Activated CD4-positive, alpha-beta T cell treated with anti-CD3 and anti-CD28 coated beads, Interleukin-2, amount 10 ng/mL, durations not matched to agents 24 days and 14 days (primary cell): ENCODE results near the gene RNU5D-1. TPM values are rescaled to one million over a fixed set of nuclear protein-coding genes. Genes with fewer than 3 reads are reported as not detected.
"Not testable (repeated sequence)": the region's sequence is repeated elsewhere in the genome, so short reads cannot be mapped to it uniquely, and the experiment has no call there.

Experiments
- DNase-seq: peaks from one replicate; pipeline ENCODE4 v3.0.0; 2022
- H3K27ac Mint-ChIP-seq: one replicate; pipeline ENCODE4 v1.8.0; 2022; ENCODE audit warnings: mild to moderate bottlenecking, mixed read lengths
- H3K27me3 Mint-ChIP-seq: one replicate; pipeline ENCODE4 v1.8.0; 2022; ENCODE audit warnings: mixed read lengths
- H3K36me3 Mint-ChIP-seq: one replicate; pipeline ENCODE4 v1.8.0; 2022; ENCODE audit warnings: low read depth, mild to moderate bottlenecking, mixed read lengths
- H3K4me1 Mint-ChIP-seq: one replicate; pipeline ENCODE4 v1.8.0; 2021; ENCODE audit warnings: mixed read lengths
- H3K4me3 Mint-ChIP-seq: one replicate; pipeline ENCODE4 v1.8.0; 2022; ENCODE audit warnings: mild to moderate bottlenecking, moderate library complexity, mixed read lengths
- H3K9me3 Mint-ChIP-seq: one replicate; pipeline ENCODE4 v1.8.0; 2021; ENCODE audit warnings: mixed read lengths
- intact Hi-C: fragments of 100-400 bp; cut with micrococcal nuclease; formaldehyde crosslinking; loops from one replicate; pipeline ENCODE4 v1.15.1; 2023
- total RNA-seq: library from RNA; stranded (reverse); gene quantifications from 2 replicates; pipeline ENCODE4 v1.2.3, GENCODE V29; 2022

Gene RNU5D-1
- total RNA-seq, 1 donor from 2014 or later = not detected

- Mint-ChIP-seq H3K4me3 (no peak overlapping the region), H3K27ac (no peak overlapping the region), H3K36me3 (peaks cover 42% of the 10 kb centered on the region), H3K9me3 (no peaks in the 10 kb centered on the region), H3K27me3 (no peaks in the 10 kb centered on the region), H3K4me1 (peaks cover 27% of the 10 kb centered on the region)
- no peak for DNase-seq
- intact Hi-C loops = no loop called here
Observed at GRCh38 chr1:44747878-44748277, 16.9 kb upstream of the RNU5D-1 start.

DNA sequence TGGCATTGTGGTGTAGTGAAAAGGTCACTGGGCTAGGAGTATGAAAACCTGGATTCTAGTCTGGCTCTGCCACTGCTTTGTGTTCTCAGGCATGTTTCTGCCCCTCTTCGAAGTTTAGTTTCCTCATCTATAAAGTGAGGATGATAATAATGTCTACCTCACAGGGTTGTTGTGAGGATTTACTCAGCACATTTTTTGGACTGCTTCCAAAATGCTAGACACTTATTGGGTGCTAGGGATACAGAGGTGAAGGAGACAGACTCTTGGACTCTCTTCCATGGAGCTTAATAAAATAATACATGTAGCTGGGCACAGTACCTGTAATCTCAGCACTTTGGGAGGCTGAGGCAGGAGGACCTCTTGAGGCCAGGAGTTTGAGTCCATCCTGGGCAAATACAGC lies 12.2 kb upstream of the RNU5D-1 start:
- Mint-ChIP-seq H3K9me3 (no peaks in the 10 kb centered on the region), H3K4me1 (peaks cover 45% of the 10 kb centered on the region), H3K36me3 (peaks cover 41% of the 10 kb centered on the region), H3K27ac (peak overlapping the region; percentile 92), H3K4me3 (peak overlapping the region; percentile 67), H3K27me3 (no peaks in the 10 kb centered on the region)
- DNase-seq = no peak
- intact Hi-C loops = no loop called here

DNA sequence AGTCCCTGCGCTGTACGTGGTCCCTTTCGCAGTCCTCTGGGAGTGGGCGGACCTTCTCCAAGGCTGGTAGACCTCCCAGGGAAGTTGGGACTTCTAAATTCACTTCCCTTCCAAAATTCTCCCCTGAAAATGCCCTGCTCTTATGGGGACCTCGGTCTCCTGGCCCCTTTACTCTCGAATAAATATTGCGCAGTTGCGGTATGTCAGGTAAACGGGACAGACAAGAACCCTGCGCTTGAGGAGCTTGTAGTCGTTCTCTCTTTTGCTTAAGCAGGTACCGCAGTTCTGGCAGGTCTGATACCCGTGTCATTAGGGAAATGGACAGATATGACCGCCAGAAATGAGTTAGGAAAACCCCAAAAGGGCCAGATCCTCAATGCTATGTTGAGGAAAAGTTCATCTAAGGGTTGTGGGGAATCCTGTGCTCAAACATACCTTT lies 9.2 kb upstream of the RNU5D-1 start:
- peaks cover 27% of the 10 kb centered on the region for H3K36me3 Mint-ChIP-seq
- no peaks in the 10 kb centered on the region for H3K27me3 Mint-ChIP-seq
- H3K4me1 Mint-ChIP-seq = peaks cover 41% of the 10 kb centered on the region
- peak overlapping the region; percentile 96 for H3K4me3 Mint-ChIP-seq
- peak overlapping the region; percentile 97 for H3K27ac Mint-ChIP-seq
- no peaks in the 10 kb centered on the region for H3K9me3 Mint-ChIP-seq
- no peak for DNase-seq
- intact Hi-C loops = no loop called here

DNA sequence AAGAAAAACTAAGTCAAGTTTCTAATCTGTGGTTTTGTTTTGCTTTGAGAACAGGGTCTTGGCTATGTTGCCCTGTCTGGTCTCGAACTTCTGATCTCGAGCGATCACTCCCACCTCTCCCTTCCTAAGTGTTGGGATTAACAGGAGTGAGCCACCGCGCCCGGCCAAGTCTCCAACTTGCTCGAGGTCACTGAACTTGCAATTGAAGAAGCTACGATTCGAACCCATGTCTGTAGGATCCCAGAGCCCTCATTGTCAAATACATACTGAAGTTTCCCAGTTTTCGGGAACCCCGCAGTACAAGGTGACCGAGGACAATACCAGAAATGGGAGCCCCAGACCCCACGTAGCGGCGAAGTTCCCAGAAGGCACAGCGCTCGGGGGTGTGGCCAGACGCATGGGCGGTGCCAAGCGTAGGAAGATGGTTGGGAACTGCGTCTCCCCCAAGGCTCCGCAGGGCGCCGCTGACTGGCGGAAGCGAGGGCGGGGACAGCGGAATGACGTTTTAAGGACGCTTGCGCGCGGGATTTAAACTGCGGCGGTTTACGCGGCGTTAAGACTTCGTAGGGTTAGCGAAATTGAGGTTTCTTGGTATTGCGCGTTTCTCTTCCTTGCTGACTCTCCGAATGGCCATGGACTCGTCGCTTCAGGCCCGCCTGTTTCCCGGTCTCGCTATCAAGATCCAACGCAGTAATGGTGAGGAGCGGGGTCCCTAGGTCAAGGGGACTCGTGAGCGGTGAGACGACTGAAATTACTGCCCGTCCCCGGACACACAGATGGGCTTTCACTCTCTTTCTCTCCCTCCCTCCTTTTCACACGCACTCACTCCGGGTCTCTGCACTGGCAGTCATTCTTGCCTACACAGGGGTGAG lies 8.6 kb upstream of the RNU5D-1 start, which contains the start of gene KIF2C:
KIF2C (plus strand) TSS at position 531 of the 872 bp plus-strand sequence; CDS start at position 627, 96 bp downstream.
- H3K27me3 Mint-ChIP-seq = no peaks in the 10 kb centered on the region
- peak within 1 kb of the TSS; percentile 97 for H3K27ac Mint-ChIP-seq
- peak; percentile 99 for DNase-seq
- peaks cover 24% of the 10 kb centered on the region for H3K36me3 Mint-ChIP-seq
- H3K4me1 Mint-ChIP-seq = peaks cover 38% of the 10 kb centered on the region
- intact Hi-C loops = loop anchor here (1.0 kb wide), 3 partner anchors 8 to 65 kb away; partner anchors contain the start of genes ARMH1, RNU5D-1, RPS8 and TMEM53
- H3K4me3 Mint-ChIP-seq = peak within 1 kb of the TSS; percentile 96
- no peaks in the 10 kb centered on the region for H3K9me3 Mint-ChIP-seq

GRCh38 chr1:44738953-44739306 lies 8.0 kb upstream of the RNU5D-1 start:
- H3K36me3 Mint-ChIP-seq = peaks cover 17% of the 10 kb centered on the region
- not testable (repeated sequence) for H3K9me3 Mint-ChIP-seq, DNase-seq, H3K27me3 Mint-ChIP-seq
- peaks cover 32% of the 10 kb centered on the region for H3K4me1 Mint-ChIP-seq
- peak overlapping the region; percentile 97 for H3K27ac Mint-ChIP-seq
- intact Hi-C loops = loop anchor here (1.0 kb wide), 3 partner anchors 8 to 65 kb away; partner anchors contain the start of genes ARMH1, RNU5D-1, RPS8 and TMEM53
- H3K4me3 Mint-ChIP-seq = peak overlapping the region; percentile 96

DNA sequence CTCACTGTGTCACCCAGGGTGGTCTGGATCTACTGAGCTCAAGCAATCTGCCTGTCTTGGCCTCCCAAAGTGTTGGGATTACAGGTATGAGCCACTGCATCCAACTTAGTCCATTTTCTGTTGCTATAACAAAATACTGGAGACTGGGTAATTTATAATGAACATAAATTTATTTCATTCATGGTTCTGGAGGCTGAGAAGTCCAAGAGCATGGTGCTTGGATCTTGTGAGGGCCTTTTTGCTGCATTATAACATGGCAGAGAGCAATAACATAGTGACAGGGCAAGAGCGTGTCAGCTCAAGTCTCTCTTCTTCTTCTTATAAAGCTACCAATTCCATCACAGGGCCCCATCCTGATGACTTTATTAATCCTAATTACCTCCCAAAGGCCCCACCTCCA lies 5.0 kb upstream of the RNU5D-1 start:
- Mint-ChIP-seq H3K9me3 (no peaks in the 10 kb centered on the region), H3K27ac (no peak overlapping the region)
- intact Hi-C loops = no loop called here

GRCh38 chr1:44733784-44734183 lies 2.8 kb upstream of the RNU5D-1 start:
- no peak overlapping the region for H3K4me3 Mint-ChIP-seq
- H3K27me3 Mint-ChIP-seq = no peaks in the 10 kb centered on the region
- H3K36me3 Mint-ChIP-seq = no peaks in the 10 kb centered on the region
- H3K27ac Mint-ChIP-seq = no peak overlapping the region
- no peak for DNase-seq
- H3K4me1 Mint-ChIP-seq = peaks cover 24% of the 10 kb centered on the region
- no peaks in the 10 kb centered on the region for H3K9me3 Mint-ChIP-seq
- intact Hi-C loops = loop anchor here (5.0 kb wide), 1 partner anchor 759 kb away; the partner anchor contains the start of gene TESK2

More for the DNA sequence above, 5.0 kb upstream of the RNU5D-1 start:
- no peak for DNase-seq
- H3K4me3 Mint-ChIP-seq = no peak overlapping the region
- H3K36me3 Mint-ChIP-seq = peaks cover 7% of the 10 kb centered on the region
- peaks cover 23% of the 10 kb centered on the region for H3K4me1 Mint-ChIP-seq
- no peaks in the 10 kb centered on the region for H3K27me3 Mint-ChIP-seq

DNA sequence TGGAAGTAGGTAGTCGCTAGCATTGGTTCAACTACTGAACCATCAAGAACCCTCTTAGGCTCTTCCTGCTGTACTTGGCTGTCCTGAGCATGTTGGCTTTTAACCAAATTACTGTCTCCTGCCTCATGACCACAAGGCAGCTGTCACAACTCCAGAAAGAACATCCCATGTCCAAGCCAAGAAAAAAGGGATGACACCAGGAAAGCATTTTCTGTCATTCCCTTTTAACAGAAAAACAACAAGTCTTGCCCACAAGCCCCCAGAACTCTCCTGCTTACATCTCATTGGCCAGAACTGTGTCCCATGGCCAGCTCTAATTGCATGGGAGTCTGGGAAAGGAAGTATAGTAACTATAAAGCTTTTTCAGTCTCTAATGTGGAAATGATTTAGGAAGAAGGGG lies 2.4 kb upstream of the RNU5D-1 start:
- Mint-ChIP-seq H3K27me3 (no peaks in the 10 kb centered on the region), H3K4me3 (no peak overlapping the region), H3K27ac (no peak overlapping the region), H3K36me3 (no peaks in the 10 kb centered on the region), H3K4me1 (peaks cover 24% of the 10 kb centered on the region), H3K9me3 (no peaks in the 10 kb centered on the region)
- DNase-seq = no peak
- intact Hi-C loops = loop anchor here (5.0 kb wide), 1 partner anchor 759 kb away; the partner anchor contains the start of gene TESK2

DNA sequence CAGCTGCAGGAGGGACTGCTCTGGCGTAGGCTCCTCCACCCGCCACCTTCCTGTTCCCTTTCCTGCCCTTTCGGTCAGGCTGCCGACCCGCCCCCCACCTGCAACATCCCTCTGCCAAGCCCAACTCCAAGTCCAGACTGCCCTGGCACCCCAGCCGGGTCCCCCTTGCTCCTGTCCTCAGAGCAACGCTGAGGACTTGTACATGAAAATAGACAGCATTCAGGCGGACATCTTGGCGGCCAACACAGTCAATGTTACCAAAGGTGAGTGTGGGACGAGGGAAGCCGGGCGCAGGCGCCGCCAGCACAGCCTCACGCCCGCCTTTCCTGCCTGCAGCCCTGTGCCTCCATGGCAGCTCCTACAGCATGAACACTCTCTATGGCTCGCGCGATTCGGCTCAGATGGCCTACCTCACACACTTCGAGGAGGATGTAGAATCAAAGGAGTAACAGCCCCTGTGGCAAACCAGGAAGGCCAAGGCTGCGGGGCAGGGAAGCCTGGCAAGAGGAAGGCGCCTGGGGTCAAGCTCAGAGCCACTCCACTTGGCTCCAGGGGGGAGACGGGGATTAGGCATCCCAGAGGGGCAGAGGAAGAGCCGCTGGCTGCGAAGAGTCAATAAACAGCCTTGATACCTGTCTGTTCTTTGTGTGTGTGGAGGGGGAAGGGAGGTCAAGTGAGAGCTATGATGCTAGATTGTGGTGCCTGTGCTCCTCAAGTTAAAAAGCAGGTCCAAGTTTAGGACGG lies 5.8 kb downstream of the RNU5D-1 start:
- H3K27ac Mint-ChIP-seq = peak overlapping the region; percentile 93
- H3K36me3 Mint-ChIP-seq = peaks cover 19% of the 10 kb centered on the region
- no peak for DNase-seq
- H3K9me3 Mint-ChIP-seq = no peaks in the 10 kb centered on the region
- no peaks in the 10 kb centered on the region for H3K27me3 Mint-ChIP-seq
- intact Hi-C loops = loop anchor here (5.0 kb wide), 1 partner anchor 962 kb away; the partner anchor contains the start of genes GPBP1L1 and TMEM69
- H3K4me1 Mint-ChIP-seq = peaks cover 58% of the 10 kb centered on the region
- peak overlapping the region; percentile 86 for H3K4me3 Mint-ChIP-seq

DNA sequence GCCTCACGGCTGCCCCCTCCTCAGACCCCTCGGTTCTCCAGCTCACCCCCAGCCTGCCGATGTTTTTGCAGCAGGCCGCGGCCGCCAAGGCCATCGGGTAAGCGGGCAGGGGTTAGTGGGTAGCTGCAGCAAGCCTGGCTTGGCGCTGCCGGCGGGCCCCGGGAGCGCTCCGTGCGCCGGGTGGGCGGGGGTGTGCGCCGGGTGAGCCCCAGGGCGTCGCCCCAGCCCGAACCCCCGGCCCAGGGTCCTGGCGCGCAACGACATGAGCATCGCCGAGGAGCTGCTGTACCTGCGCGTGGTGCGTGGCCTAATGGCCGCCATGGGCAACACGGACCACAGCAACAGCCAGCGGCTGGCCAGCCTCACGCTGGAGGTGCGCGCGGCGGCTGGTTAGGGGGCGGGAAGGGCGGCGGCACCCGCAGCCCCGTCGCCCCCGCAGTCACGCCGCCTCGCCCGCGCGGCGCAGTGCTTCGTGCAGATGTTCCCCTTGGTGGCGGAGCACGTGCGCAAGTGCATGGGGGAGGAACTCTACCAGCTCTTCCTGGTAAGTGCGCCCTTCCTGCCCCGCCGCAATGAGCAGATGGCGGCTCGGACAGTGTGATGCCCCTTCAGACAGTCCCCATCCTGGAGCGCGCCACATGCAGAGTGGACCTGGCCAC lies 6.5 kb downstream of the RNU5D-1 start:
- peak overlapping the region; percentile 93 for H3K27ac Mint-ChIP-seq
- intact Hi-C loops = loop anchor here (5.0 kb wide), 1 partner anchor 963 kb away; the partner anchor contains the start of genes GPBP1L1 and TMEM69
- peaks cover 60% of the 10 kb centered on the region for H3K4me1 Mint-ChIP-seq
- DNase-seq = no peak
- H3K27me3 Mint-ChIP-seq = no peaks in the 10 kb centered on the region
- H3K4me3 Mint-ChIP-seq = peak overlapping the region; percentile 86
- no peaks in the 10 kb centered on the region for H3K9me3 Mint-ChIP-seq
- H3K36me3 Mint-ChIP-seq = peaks cover 19% of the 10 kb centered on the region

DNA sequence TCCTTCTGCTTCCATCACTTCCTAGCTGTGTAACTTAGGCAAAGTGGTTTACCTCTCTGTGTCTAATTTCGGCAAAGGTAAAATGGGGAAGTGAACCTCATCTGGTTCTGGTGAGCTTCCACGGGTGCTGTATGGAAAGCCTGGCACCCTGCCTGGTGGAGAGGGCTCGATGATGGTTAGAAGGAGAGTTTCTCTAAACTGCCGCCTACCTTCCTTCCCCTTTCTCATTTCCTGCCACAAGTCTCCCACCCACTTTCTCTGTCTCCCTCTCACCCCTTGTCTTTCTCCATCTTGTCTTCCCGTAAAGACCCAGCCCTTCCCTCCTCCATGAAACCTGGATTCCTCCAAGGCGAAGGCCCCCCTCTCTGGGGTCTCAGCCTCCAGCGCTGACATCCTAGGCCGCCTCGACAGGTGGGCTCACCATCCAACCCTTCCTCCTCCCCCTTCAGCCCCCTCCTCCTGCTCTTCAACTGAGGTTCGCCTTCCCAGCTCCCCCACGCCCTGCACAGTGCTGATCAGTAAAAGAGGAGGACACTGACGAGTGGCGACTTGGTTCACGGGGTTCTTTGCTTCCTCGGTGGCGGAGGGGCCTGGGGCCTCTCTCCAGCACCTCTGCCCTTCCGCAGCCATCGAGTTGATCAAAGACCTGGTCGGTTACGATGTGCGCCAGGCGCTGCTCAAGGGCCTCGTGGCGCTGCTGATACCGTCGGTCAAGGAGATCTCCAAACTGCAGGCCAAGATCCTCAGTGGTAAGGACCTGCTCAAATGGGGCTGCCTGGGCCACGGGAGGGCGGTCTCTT lies 7.3 kb downstream of the RNU5D-1 start:
- peaks cover 19% of the 10 kb centered on the region for H3K36me3 Mint-ChIP-seq
- peak overlapping the region; percentile 89 for H3K27ac Mint-ChIP-seq
- H3K4me1 Mint-ChIP-seq = peaks cover 62% of the 10 kb centered on the region
- H3K27me3 Mint-ChIP-seq = no peaks in the 10 kb centered on the region
- peak; percentile 74 for DNase-seq
- H3K9me3 Mint-ChIP-seq = no peaks in the 10 kb centered on the region
- H3K4me3 Mint-ChIP-seq = peak overlapping the region; percentile 77
- intact Hi-C loops = loop anchor here (5.0 kb wide), 1 partner anchor 964 kb away; the partner anchor contains the start of genes GPBP1L1 and TMEM69

GRCh38 chr1:44723064-44723463 lies 7.9 kb downstream of the RNU5D-1 start:
- H3K27ac Mint-ChIP-seq = peak overlapping the region; percentile 89
- H3K9me3 Mint-ChIP-seq = no peaks in the 10 kb centered on the region
- H3K4me1 Mint-ChIP-seq = peaks cover 66% of the 10 kb centered on the region
- H3K27me3 Mint-ChIP-seq = no peaks in the 10 kb centered on the region
- peak; percentile 75 for DNase-seq
- H3K36me3 Mint-ChIP-seq = peaks cover 19% of the 10 kb centered on the region
- intact Hi-C loops = loop anchor here (5.0 kb wide), 1 partner anchor 964 kb away; the partner anchor contains the start of genes GPBP1L1 and TMEM69
- H3K4me3 Mint-ChIP-seq = peak overlapping the region; percentile 77
